HG03457 (cell line): Measurements from ENCODE around the gene PRMT2.

Source experiments
- ATAC-seq: cut with Tn5 transposase; IDR thresholded peaks from one replicate; pipeline ENCODE4 v1.9.1; 2021; ENCODE audit warnings: moderate number of reproducible peaks; ENCODE audit not compliant: unreplicated experiment

The PRMT2 gene

DNA sequence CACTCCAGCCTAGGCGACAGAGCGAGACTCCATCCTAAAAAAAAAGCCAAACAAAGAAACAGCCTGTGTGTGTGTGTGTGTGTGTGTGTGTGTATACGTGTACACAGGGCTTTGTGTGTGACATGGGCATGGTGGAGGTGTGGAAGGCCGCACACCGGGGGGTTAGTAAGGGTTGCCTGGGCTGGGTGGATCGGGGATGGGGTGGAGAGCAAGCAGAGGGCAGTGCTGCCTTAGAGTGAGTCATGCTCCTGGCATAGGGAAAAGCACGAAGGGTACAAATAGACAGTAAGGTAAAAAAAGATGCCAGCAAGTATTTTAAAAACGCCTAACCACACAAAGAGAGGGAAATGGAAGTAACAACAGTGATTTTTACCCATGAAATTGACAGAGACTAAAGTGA is 6.2 kb downstream of the PRMT2 start:
- ATAC-seq, result no peak

DNA sequence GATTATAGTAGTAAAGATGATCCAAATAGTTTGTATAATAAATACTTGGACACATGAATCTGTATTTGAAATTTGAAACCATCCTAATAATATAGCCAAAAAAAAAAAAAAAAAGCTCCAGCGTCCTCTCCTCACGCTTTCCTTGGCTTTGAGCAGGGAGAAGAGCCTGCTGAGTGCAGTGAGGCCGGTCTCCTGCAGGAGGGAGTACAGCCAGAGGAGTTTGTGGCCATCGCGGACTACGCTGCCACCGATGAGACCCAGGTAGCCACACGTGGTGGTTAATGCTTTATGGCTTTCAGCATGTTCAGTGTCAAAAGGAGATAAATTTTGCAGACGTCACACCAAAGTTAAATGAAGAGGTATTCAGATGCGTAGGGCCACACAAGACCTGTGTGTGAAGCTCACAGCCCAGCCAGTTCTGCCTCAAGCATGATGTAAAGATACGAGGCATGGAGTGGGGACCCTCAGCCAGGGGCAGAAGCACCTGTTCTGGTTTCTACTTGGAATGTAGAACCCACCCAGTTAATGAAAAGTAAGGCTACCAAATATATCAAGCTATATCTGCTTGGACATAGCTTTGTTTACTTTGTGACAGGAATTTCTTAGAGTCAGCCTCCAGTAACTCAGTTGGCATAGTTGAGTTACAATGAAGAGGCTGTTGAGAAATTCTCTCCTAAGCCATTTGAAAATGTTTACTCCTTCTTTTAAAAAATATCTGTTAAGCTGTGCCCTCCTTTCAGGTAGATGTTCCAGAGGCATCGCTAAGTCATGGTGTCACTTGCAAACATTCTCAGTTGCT is 8.1 kb downstream of the PRMT2 start:
- no peak for ATAC-seq

DNA sequence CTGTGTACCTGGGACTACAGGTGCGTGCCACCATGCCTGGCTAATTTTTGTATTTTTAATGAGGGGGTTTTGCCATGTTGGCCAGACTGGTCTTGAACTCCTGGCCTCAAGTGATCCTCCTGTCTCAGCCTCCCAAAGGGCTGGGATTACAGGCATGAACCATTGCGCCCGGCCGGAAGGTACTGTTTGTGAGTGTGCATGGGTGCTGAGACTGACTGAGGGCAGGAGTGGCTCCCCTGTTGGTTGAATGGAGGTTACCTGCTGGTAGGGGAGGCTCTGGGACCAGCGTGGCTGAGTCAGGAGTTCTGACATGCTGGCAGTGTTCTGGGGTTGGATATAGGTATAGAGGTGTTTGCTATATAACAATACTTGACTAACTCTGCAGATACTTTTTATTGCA is 10.4 kb downstream of the PRMT2 start:
- no peak for ATAC-seq

DNA sequence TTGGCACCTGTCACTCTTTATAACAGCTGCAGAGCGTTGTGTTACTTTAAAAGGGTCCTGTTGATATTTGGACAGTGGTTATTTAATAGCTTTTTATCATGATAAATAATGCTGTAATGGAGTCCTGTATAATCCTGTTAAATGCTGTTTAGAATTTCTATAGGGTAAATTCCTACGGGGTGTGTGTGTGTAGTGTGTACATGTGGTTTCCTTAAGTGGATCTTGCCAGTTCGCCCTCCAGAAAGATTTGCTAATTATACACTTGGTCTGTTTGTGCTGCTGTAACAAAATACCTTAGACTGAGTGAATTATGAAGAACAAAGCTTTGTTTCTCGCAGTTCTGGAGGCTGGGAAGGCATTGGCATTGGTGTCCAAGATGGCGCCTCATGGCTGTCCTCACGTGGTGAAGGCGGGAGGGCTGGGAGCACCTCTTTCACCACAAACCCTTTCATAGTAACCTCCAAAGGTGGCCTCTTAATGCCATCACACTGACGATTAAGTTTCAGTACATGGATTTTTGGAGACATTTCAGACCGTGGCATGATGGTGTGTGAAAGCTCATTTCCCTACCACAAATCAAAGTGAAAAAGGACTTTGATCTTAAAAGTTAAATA is 11.2 kb downstream of the PRMT2 start:
- ATAC-seq, result no peak

DNA sequence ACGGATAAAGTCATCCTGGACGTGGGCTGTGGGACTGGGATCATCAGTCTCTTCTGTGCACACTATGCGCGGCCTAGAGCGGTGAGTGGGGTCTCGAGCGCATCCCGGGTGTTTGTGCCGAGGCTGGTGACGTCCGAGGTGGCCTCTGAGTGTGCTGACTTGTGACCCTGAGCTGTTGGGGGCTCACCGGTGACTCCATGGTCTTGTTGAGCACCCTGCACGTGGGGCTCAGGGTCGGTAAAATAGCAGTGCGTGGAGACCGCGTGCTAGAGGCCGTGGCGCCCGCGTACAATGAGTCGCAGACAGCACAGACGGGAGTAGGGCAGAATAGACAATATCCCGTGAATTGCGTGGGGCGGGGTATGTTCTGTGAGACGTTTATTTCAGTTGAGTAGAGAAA is 13.1 kb downstream of the PRMT2 start:
- ATAC-seq, result no peak

DNA sequence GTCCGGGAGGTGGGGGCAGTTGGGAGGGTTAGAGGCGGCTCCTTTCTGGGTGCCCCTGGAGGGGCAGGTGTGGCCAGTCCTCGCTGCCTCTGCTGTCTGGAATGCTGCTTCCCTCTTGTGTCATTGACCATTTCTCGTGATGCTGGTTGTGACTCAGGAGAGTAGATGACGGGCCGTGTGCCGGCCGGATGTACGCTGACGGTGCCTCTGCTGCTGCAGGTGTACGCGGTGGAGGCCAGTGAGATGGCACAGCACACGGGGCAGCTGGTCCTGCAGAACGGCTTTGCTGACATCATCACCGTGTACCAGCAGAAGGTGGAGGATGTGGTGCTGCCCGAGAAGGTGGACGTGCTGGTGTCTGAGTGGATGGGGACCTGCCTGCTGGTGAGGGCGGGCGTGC is 13.9 kb downstream of the PRMT2 start:
- no peak for ATAC-seq

DNA sequence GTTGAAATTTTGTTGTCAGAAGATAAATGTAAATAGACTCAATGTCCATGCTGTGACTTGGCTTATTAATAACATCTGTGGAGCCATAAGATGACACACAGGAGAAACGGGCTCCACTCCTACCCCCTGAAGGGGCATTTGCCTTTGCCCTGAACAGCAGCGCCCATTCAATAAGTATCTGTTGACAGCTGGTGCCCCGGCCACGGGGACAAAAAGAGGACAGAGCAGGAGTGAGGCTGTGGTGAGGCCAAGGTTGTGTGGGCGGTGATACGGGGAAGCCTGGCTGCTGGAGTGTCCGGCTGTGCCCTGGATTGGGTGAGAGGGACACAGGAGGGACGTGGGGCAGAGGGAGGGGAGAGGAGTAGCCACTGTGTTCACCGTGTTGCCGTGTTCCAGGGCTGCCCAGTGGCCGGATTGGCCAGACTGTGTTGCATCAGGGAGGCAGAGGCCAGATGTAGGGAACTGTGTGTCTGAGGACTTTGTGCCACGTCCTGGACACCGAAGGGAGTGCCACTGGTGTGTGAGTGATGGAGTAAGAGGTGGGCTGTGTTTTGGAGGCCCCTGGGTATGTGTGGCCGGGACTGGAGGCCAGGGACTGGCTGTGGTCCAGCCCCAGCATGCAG is 15.1 kb downstream of the PRMT2 start:
- ATAC-seq, result no peak

DNA sequence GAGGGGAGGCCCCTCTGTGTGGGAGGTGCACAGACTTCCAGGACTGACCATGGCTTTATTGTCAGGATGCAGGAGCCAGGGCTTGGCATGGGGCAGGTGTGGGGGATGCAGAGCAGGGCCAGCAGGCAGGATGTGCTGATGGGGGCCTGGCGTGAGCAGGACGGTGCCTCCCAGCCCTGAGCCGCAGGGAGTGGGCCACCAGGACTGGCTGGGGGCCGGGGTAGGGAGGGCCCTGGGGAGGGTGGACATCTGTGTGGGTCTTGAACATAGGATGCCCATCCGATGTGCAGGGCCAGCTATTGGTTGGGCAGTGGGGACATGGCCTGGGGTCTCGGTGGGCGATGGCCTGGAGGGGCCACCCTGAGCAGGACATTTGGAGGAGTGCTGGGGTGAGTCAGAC is 15.6 kb downstream of the PRMT2 start:
- no peak for ATAC-seq

DNA sequence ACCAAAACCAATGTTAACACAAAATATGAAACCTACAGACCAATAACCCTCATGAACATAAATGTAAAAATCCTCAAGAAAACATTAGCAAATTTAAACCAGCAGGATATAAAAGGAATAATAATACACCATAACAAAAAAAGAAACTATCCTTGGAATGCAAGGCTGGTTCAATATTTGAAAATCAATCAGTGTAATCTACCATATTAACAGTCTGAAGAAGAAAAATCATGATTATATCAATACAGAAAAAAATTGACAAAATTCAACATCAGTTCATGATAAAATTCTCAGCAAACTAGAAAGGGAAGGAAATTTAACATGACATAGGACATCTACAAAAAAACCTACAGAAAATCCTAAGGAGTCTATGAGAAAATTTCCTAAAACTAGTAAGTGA is 19.8 kb downstream of the PRMT2 start:
- ATAC-seq, result no peak

DNA sequence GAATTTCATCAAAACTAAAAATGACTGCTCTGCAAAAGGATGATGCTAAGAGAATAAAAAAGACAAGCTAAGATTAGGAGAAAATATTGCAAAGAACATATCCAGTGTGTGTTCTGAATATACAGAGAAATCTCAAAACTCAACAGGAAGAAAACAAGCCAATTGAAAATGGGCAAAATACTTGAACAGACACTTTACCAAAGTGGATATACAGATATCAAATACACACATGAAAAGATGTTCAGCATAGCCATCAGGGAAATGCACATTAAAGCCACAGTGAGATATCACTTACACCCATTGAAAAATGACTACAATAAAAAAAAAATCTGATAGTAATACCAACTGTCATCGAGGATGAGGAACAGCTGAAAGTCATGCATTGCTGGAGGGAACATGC is 21.3 kb downstream of the PRMT2 start:
- ATAC-seq, result no peak

DNA sequence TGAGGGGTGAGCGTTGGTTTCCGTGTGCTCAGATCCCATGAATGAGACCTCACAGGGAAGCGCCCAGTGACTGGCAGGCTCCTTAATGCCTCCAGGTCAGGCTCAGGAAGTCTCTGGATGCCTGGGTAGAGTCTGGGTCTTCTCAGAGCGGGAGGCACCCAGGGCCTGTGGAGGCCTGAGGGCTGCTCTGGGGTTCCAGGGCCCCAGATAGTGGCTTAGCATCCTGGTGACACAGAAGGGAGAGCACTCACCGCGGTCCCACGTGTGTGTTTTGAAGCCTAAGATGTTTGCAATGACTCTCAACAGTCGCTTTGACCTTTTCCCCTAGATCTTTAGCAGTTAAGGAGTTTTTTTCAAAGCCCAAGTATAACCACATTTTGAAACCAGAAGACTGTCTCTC is 25.0 kb downstream of the PRMT2 start:
- ATAC-seq, result no peak

DNA sequence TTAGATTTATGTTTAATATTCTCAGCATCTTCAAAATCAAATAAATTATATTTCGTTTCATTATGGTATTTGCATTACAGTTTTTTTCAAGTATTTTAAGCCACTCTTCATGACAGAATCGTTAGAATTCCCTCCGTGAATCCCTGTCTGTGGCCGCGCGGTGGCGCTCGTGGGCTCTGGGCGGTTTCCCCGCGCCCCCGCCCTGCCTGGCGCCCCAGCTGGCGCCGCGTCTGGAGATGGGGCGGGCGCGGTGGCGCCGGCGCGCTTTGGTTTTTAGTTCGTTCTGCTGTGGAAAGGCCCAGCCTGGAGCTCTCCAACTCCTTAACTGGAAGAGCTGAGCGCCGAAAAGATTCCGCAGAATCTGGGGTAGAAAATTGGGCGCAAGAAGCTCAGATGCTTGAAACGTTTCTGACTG is 25.7 kb downstream of the PRMT2 start:
- ATAC-seq, result no peak

DNA sequence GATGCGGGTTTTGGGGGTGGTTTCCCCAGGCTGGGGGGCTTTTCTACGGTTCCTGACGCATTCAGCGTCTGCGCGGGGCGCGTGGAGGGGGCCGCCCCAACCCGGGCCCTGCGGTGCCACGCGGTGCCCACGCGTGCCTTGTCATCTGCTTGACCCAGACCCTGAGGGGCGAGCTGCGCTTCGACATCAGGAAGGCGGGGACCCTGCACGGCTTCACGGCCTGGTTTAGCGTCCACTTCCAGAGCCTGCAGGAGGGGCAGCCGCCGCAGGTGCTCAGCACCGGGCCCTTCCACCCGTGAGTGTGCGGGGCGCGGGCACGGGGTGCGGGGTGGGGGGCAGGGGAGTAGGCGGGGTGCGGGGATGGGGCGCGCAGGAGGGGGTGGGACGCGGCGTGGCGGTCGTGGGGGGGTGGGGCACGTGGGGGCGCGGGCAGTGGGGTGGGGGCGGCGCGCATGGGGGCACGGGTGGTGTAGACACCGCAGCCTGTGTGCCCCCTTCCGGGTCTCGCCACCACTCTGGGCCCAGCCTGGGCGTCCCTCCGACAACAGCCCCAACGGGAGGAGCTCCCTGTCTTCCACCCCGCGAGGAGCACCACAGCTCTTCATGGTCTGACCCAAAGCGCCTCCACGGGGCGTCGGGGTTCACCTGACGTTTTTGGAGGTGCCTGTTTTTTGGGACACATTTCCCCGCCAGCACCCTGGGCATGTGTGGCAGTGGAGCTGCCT is 26.3 kb downstream of the PRMT2 start:
- no peak for ATAC-seq

DNA sequence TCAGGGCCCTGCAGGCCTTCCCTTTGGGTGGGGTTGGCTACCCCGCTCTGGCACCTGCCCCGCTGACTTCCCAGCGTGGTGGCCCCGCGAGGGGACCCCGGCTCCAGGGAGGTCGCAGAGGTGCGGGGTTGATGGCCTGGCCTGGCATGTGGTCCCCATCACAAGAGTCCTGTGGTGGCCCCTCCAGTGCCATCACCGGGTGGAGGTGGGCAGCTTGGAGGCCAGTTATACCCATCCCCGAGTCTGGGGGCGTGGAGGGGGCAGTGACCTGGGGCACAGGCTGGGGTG is 26.8 kb downstream of the PRMT2 start:
- no peak for ATAC-seq

DNA sequence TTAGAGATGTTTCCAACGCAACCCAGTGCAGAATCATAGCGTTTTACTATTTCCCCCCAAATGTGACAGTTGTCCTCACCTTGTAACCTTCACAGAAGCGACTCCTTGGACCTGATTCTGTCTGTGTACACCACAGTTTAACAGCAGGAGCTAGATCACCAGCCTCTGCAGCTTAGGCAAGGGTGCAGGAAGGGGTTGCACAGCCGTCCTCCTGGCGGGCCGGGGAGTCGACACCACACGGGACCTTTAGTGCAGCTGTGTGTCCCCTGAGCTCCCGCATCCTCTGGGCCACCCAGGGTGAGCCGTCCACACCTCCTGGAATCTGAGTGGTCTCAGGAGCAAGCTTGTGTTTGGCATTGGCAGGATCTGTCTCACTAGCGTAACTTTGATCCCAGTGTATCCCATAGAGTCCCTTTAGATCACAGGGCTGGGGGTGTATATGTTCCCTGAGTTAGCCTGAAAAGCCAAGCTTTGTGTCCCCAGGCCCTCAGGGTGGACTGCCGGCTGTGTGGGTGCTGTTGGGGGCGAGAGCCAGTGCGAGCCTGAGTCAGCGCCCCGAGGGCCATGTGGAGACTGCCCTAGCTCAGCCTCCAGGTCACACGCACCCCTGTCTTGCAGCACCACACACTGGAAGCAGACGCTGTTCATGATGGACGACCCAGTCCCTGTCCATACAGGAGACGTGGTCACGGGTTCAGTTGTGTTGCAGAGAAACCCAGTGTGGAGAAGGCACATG is 27.5 kb downstream of the PRMT2 start:
- no peak for ATAC-seq

DNA sequence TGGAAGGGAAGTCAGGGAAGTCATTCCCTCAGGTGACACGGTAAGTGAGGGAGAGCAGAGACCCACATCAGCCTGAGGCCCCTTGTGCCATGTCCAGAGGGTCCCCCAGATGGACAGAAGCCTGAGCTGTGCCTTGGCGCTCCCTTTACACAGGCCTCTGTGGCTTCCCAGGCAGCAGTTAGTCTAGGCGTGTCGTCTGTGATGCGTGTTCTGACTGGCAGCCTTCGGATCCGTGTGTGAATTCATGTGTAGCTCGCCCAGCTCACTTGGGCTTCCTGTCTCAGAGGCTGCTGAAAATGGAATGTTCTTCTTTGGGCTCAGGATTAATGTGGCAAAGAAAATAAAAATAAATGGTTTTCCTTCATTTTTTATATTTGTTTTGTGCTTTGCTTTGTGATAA is 28.3 kb downstream of the PRMT2 start:
- ATAC-seq, result no peak

DNA sequence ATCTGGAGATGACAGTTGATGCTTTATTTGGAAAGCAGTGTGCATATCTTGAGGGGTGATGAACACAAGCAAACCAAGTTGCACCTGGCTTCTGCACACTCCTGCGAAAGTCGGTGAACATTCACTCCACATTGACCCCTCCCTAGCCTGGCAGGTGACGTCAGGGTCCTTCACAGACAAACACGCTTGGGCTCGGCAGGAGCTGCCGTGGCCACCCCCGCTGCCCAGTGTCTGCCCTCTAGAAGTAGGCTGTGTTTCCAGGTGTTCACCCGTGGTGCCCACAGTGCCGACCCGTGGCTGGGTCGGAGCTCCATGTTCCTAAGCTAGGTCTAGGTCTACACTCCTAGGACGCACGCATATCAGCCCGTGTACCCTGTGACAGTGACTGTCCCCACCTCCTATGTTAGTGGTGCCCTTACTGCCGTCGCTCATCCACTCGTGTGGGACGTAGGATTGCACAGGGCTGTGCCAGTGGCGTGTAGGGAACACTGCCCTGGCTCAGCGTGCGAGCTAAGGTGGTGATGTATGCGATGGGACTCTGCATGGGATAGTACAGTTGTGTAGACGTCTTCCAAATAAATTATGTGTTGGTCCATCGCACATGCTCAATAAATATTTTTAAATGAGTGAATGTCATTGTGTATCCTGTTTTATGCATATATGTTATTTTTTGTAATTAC is 29.0 kb downstream of the PRMT2 start:
- ATAC-seq, result no peak

DNA sequence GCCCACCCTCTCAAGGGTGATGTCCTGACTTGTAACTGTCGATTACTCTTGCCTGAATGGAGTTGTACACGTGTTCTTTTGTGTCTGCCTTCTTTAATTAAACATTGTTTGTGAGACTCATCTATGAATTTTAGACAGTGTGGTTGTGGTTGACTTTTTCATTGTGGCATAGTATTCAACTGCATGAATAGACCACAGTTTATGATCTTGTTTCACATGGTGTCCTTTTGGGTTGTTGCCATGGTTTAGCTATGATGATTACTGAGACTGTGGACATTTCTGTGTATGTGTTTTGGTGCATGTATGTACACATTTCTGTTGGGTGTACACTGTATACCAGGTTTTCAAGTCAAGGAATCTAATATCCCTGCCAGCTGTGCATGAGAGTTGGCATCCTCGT is 30.1 kb downstream of the PRMT2 start:
- no peak for ATAC-seq

DNA sequence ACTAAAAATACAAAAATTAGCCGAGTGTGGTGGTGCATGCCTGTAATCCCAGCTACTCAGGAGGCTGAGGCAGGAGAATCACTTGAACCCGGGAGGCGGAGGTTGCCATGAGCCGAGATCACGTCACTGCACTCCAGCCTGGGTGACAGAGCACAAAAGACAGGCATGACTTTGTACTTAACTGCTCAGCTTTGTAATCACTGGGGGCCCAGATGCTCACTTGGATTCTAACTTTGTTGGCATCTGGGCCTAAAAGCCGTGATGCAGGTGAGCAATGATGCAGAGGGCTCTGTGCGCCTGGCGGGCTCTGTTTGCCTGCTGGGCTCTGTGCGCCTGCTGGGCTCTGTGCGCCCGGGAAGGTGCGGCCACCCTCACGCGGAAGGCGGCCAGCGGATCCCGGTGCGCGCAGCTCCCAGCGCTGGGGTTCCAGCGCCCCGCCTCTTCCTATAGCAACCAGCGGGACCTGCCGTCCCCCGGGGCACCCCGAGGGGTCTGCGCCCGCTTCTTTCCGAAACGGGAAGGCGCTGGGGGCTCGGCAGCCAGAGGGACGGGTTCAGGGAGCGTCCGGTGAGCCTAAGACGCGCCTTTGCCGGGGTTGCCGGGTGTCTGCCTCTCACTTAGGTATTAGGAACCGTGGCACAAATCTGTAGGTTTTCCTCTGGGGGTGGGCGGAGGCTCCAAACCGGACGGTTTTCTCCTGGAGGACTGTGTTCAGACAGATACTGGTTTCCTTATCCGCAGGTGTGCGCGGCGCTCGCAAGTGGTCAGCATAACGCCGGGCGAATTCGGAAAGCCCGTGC is 31.7 kb downstream of the PRMT2 start:
- no peak for ATAC-seq
